Epithelial cell of proximal tubule (primary cell): ENCODE data around the gene EFNA5. TPM values are rescaled to one million over a fixed set of nuclear protein-coding genes. Genes with fewer than 3 reads are reported as not detected.

Experiments used
- DNase-seq: peaks from one replicate; pipeline ENCODE4 v3.0.0-alpha.2; 2011; ENCODE audit warnings: low read depth
- H3K4me3 ChIP-seq: 2 replicates; pipeline ENCODE4 v1.5.1; 2011; ENCODE audit warnings: low read depth, mild to moderate bottlenecking, low read length
- total RNA-seq: library from RNA; depleted of rRNA; stranded (reverse); fragments of >200 nt; gene quantifications from 2 replicates; pipeline ENCODE4 v1.2.3, GENCODE V29; 2015
- TF ChIP-seq, protein P1 (sequence below): conservative IDR thresholded peaks from 2 replicates; pipeline ENCODE4 v1.5.1; 2012; ENCODE audit warnings: low read depth, mild to moderate bottlenecking, low read length

The EFNA5 gene
- total RNA-seq, 1 donor from 2014 or later: 28.1 TPM

DNA sequence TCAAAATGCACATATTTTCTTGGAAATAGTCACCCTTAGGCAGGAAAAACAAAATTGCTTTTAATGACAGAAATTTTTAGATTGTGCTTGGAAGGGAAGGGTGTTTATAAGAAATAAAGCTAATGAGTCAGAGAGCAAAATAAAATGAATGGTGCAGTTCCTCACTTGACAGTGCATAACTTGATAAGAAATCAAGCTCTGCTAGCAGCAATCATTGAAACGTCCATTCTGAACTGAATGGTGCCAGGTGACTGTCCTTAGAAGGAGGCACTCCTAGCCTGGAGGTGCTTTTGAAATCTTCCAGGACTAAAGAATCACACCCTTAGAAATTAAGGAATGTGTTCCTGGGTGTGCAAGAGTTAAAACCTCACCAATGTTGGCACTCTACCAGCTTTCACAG lies 202.5 kb downstream of the EFNA5 start:
- TF ChIP-seq, protein P1, sequence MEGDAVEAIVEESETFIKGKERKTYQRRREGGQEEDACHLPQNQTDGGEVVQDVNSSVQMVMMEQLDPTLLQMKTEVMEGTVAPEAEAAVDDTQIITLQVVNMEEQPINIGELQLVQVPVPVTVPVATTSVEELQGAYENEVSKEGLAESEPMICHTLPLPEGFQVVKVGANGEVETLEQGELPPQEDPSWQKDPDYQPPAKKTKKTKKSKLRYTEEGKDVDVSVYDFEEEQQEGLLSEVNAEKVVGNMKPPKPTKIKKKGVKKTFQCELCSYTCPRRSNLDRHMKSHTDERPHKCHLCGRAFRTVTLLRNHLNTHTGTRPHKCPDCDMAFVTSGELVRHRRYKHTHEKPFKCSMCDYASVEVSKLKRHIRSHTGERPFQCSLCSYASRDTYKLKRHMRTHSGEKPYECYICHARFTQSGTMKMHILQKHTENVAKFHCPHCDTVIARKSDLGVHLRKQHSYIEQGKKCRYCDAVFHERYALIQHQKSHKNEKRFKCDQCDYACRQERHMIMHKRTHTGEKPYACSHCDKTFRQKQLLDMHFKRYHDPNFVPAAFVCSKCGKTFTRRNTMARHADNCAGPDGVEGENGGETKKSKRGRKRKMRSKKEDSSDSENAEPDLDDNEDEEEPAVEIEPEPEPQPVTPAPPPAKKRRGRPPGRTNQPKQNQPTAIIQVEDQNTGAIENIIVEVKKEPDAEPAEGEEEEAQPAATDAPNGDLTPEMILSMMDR: no peak
- no peak overlapping the region for H3K4me3 ChIP-seq
- DNase-seq: no peak

DNA sequence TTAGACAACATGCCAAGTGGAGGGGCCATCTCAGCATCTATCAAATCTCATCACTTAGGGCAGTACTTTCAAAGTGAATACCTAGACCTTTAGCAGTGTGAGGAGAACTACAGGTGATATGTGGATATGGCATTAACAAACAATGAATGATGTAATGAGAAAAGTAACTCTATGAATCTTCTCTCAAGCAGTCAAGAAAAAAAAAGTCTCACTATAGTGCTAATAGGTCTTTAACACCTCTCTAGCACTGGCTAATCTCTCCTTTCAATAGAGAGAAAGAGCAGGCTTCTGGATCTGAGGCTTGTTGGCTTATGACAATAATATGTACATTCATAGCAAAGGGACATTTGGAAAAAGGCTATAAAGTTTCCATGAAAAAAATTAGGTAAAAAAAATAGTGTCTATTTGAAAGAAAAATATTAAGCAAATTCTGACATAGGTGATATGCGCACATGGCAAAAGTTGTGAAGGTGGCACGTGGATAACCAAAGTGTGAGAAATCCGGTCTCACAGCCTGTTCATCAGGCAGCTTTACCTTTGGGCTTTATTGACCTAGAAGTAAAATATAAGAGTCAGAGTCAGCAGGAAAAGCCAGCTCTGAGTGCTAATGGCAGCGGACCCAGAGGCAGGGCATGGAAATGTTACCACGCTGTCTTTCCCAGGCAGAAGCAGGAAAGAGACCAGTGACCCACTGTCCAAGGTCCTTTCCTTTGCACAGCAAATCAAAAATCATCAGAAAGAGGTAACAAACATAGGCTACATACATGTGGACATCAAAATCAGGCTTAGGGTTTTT lies 203.4 kb downstream of the EFNA5 start:
- no peak for DNase-seq
- TF ChIP-seq, protein P1: no peak
- no peak overlapping the region for H3K4me3 ChIP-seq

DNA sequence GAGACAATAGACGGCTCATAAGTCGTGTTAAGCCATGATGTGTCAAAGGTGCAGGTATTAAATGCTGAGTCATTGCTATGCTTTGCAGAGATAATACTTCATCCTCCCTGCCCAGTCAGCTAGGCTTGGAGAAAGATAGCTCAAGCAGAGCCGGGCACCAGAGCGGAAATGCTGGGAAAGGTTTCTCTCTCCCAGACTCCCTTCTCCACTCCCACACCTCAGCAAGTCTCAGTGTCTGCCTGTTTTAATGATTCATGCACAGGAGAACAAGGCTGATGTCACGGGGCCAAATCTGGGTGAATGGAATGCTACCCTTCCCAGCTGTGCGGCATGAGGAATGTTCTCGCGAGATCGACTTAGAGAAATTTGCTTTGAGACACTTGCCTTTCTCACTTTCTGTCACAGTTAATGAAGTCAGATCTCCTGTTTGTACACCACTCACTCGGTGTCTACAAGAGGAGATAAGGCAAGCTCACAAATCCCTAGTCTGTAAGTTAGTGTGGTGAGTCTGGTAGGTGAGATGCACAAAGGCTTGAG lies 204.4 kb downstream of the EFNA5 start:
- H3K4me3 ChIP-seq: no peak overlapping the region
- TF ChIP-seq, protein P1: no peak
- peak; percentile 99 for DNase-seq

DNA sequence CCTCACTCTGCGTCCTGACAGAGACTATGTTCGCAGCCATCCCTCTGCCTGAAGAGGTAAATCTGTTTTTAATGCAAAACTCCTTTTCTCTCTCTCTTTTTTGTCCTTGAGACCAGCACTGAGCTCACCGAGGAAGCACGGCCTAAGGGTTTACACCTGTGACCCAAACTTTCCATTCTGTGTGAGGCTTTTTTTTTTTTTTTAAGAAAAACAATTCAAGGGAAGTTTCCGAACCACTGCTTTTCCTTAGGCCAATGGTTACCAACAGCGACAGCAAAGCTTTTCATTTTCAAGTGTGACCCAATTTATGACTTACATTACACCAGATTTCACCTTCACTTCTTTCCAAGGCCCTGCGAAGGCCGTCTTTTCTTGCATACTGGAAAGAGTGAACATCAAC lies 205.9 kb downstream of the EFNA5 start:
- TF ChIP-seq, protein P1: no peak
- DNase-seq: no peak
- no peak overlapping the region for H3K4me3 ChIP-seq

DNA sequence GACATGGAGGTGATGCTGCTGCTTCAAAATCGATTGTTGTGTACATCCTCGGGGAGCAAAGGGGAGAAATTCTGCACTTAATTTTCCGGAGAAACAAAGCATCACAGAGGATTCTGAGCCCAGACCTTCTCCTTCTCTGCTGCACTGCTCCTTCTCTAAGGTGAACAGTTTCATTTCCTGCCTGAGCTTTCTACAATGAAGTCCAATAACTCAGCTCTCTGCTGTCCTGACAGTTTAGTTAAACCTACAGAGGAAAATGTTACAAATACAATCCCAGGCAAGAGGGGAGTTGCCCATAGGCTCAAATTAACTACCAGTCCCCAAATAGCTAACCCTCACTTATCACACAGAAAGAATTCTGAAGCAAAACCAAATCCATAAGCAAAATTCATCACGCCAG lies 206.3 kb downstream of the EFNA5 start:
- TF ChIP-seq, protein P1: no peak
- DNase-seq: no peak
- H3K4me3 ChIP-seq: no peak overlapping the region

DNA sequence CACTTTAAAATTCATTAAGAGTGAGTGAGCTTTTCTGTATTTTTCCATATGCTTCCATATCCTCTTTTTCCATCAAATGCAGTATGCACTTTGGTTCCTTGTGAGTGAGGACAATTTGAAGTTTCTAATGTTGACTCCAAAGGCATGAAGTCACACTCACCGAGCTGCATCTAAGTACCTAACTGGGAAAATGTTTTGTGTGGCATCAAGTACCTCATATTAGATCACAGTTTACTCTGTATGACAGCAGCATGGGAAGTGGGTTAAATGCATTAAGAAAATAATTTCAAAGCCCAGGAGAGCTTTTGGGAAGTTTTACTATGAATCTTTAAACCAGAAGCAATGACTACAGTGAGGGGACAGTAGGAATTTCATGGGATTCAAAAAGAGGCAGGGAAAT lies 207.0 kb downstream of the EFNA5 start:
- no peak overlapping the region for H3K4me3 ChIP-seq
- TF ChIP-seq, protein P1: no peak
- no peak for DNase-seq

DNA sequence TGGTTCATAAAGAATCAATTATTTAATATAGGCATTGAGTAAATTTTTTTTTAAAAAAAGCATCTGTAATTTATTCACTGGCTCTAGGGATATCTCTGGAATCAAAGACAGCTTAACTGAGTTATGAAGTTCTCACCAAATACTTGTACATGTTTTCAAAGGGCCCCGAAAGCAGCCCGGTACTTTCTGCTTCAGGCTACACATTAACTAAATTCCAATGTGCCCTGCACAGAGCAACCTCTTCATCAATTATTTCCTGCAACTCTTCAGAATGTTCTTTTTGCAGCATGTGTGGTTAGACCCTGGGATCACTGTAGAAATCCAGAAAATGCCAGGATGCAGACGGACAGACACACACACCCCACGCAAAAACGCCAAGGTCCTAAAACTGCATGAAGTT lies 209.0 kb downstream of the EFNA5 start:
- peak; percentile 72 for DNase-seq
- no peak overlapping the region for H3K4me3 ChIP-seq
- TF ChIP-seq, protein P1: no peak
